GM23338 (cell line): ENCODE data around the gene ABCD2. TPM values are rescaled to one million over a fixed set of nuclear protein-coding genes. Genes with fewer than 3 reads are reported as not detected.
A peak's percentile ranks its signal among the peaks of the same experiment; 100 is the strongest.

Source experiments
- ATAC-seq: fragments of 200-7000 bp; cut with Tn5 transposase; 3 replicates; pipeline ENCODE4 v1.9.1; 2020
- DNase-seq: peaks from one replicate; pipeline ENCODE4 v3.0.0-alpha.2; 2015; ENCODE audit warnings: low spot score
- H2AFZ ChIP-seq: fragments of 200-600 bp; sonication (generic); 2 replicates; pipeline ENCODE4 v1.8.0; 2016; ENCODE audit warnings: antibody characterized with exemption, mild to moderate bottlenecking, moderate library complexity
- H3F3A ChIP-seq: fragments of 200-600 bp; sonication (generic); replicated peaks from 2 replicates; pipeline ENCODE4 v1.8.0; 2017; ENCODE audit warnings: antibody characterized with exemption, mixed run types, low read depth
- H3K27ac ChIP-seq: fragments of 200-600 bp; sonication (generic); 2 replicates; pipeline ENCODE4 v1.6.1; 2016; ENCODE audit warnings: low read depth
- H3K27me3 ChIP-seq: fragments of 200-600 bp; sonication (generic); 2 replicates; pipeline ENCODE4 v1.8.0; 2016; ENCODE audit warnings: mild to moderate bottlenecking, mixed run types, moderate library complexity; ENCODE audit not compliant: insufficient read depth
- H3K36me3 ChIP-seq: fragments of 200-600 bp; sonication (generic); 2 replicates; pipeline ENCODE4 v1.8.0; 2016; ENCODE audit warnings: mild to moderate bottlenecking; ENCODE audit not compliant: insufficient read depth
- H3K4me1 ChIP-seq: fragments of 200-600 bp; sonication (generic); 2 replicates; pipeline ENCODE4 v1.8.0; 2016; ENCODE audit warnings: mild to moderate bottlenecking, moderate library complexity; ENCODE audit not compliant: insufficient read depth
- H3K4me2 ChIP-seq: fragments of 200-600 bp; sonication (generic); 2 replicates; pipeline ENCODE4 v1.7.1; 2017; ENCODE audit warnings: mixed run types
- H3K4me3 ChIP-seq: fragments of 200-600 bp; sonication (generic); 2 replicates; pipeline ENCODE4 v1.6.1; 2016; ENCODE audit warnings: mixed run types
- H3K79me2 ChIP-seq: fragments of 200-600 bp; sonication (generic); replicated peaks from 2 replicates; pipeline ENCODE4 v1.8.0; 2017; ENCODE audit warnings: mild to moderate bottlenecking; ENCODE audit not compliant: insufficient read depth
- H3K9me2 ChIP-seq: fragments of 200-600 bp; sonication (generic); 2 replicates; pipeline ENCODE4 v1.8.0; 2017; ENCODE audit not compliant: insufficient read depth
- H4K20me1 ChIP-seq: fragments of 200-600 bp; sonication (generic); replicated peaks from 2 replicates; pipeline ENCODE4 v1.8.0; 2017; ENCODE audit warnings: mild to moderate bottlenecking; ENCODE audit not compliant: insufficient read depth
- H3K27ac Mint-ChIP-seq: 2 replicates; pipeline ENCODE4 v1.8.0; 2020; ENCODE audit warnings: inconsistent platforms, mild to moderate bottlenecking, moderate library complexity, mixed read lengths
- H3K27me3 Mint-ChIP-seq: 3 replicates; pipeline ENCODE4 v1.8.0; 2022; ENCODE audit warnings: low read depth, mild to moderate bottlenecking, moderate library complexity, mixed read lengths, inconsistent platforms; ENCODE audit not compliant: insufficient read depth, poor library complexity
- H3K36me3 Mint-ChIP-seq: 3 replicates; pipeline ENCODE4 v1.8.0; 2021; ENCODE audit warnings: low read depth, mild to moderate bottlenecking, inconsistent platforms, moderate library complexity, mixed read lengths
- H3K4me1 Mint-ChIP-seq: 3 replicates; pipeline ENCODE4 v1.8.0; 2020; ENCODE audit warnings: mild to moderate bottlenecking, inconsistent platforms, mixed read lengths
- H3K4me3 Mint-ChIP-seq: 3 replicates; pipeline ENCODE4 v1.8.0; 2021; ENCODE audit warnings: moderate library complexity, mild to moderate bottlenecking, inconsistent platforms, mixed read lengths
- H3K9me3 Mint-ChIP-seq: 3 replicates; pipeline ENCODE4 v1.8.0; 2020; ENCODE audit warnings: moderate library complexity, mild to moderate bottlenecking, inconsistent platforms, mixed read lengths
- CREB1 ChIP-seq: fragments of 250-450 bp; sonication (Bioruptor Pico); IDR thresholded peaks from 2 replicates; pipeline ENCODE4 v1.5.0; 2020; ENCODE audit warnings: low read depth, mild to moderate bottlenecking, moderate library complexity
- NANOG ChIP-seq: IDR thresholded peaks from 2 replicates; pipeline ENCODE4 v1.6.1; 2016; ENCODE audit warnings: antibody characterized with exemption, borderline replicate concordance
- STAT1 ChIP-seq: IDR thresholded peaks from one replicate; pipeline ENCODE4 v1.6.1; 2016; ENCODE audit warnings: antibody characterized with exemption; ENCODE audit not compliant: unreplicated experiment
- ZNF114 ChIP-seq: fragments of 250-450 bp; sonication (Bioruptor Pico); IDR thresholded peaks from 2 replicates; pipeline ENCODE4 v1.5.0; 2020; ENCODE audit warnings: mild to moderate bottlenecking, moderate library complexity
- polyA plus RNA-seq: library from polyadenylated mRNA; unstranded; fragments of >200 nt; fragmentation: Nextera tagmentation; extraction: Ambion mirVana; gene quantifications from 2 replicates; pipeline ENCODE4 v1.2.1, GENCODE V29; 2016
- total RNA-seq: library from RNA; depleted of rRNA; stranded (reverse); fragments of >200 nt; shearing (Covaris generic); gene quantifications from 2 replicates; pipeline ENCODE4 v1.2.3, GENCODE V29; 2014
- TF ChIP-seq, protein P1 (sequence below): IDR thresholded peaks from 2 replicates; pipeline ENCODE4 v1.6.1; 2016; ENCODE audit warnings: antibody characterized with exemption
- TF ChIP-seq, protein P2 (sequence below): fragments of 250-450 bp; sonication (Bioruptor Pico); IDR thresholded peaks from 2 replicates; pipeline ENCODE4 v1.5.0; 2020; ENCODE audit warnings: mild to moderate bottlenecking, moderate library complexity
- TF ChIP-seq, protein P3 (sequence below), 2 experiments: fragments of 200-600 bp in 1 of 2; sonication (generic) in 1 of 2; conservative IDR thresholded peaks; 2 replicates each; pipeline versions ENCODE4 v1.5.1 to v1.6.1; 2016 to 2017; ENCODE audit warnings: antibody characterized with exemption in 2 of 2, low read depth in 2 of 2, mild to moderate bottlenecking in 2 of 2, moderate library complexity in 1 of 2

ABCD2 gene
- total and polyA plus RNA-seq, 2 experiments from 2014 or later, result not detected

DNA sequence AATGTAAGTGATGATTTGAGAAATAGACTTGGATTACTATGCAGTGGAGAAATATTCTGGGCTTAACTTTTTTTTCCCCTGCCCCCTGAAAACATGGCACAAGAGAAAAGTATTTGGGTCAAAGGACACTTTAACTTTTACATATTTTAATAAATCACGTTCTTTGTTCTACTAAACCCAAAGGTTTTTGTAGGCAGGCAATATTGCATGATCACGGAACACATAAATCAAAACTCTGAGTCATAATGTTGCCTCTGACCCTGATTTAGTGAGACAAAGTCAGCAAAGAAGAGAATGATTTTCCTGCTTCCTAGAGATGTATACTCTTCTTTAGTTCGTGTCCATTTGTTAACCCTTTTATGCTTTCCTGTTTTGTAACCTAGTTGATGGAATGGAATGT, 38.0 kb downstream of the ABCD2 start (continued):
- no peak for TF ChIP-seq NANOG
- no peak for TF ChIP-seq STAT1
- TF ChIP-seq CREB1, result no peak

DNA sequence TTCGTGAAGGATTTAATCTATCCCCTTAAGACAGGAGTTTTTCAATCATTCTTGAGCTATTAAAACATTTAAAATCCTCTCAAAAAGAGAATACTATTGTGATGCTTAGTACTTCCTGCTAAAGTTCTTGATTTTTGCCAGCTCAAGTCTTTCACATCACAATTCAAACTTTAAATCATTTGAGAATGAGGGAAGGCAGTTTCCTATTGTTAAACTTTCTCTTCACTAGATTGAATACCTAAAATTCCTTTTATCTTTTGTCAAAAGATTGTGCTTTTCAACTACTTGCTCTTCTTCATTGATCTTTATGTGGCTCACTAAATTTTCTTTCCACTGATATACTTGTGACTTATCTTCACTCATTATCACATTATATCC, 44.1 kb downstream of the ABCD2 start:
- Histone ChIP-seq H3K9me2 (no peaks in the 10 kb centered on the region), H3K79me2 (no peaks in the 10 kb centered on the region), H3K4me3 (no peak overlapping the region), H3K4me2 (peak overlapping the region; percentile 41), H3F3A (no peaks in the 10 kb centered on the region), H3K4me1 (peaks cover 25% of the 10 kb centered on the region), H4K20me1 (no peaks in the 10 kb centered on the region), H3K27ac (peak overlapping the region; percentile 9; the same call in 1 of the 2 replicates), H3K36me3 (no peaks in the 10 kb centered on the region), H3K27me3 (no peaks in the 10 kb centered on the region), H2AFZ (no peak overlapping the region)
- ATAC-seq (no peak), DNase-seq (peak; percentile 57)
- TF ChIP-seq, protein P1, sequence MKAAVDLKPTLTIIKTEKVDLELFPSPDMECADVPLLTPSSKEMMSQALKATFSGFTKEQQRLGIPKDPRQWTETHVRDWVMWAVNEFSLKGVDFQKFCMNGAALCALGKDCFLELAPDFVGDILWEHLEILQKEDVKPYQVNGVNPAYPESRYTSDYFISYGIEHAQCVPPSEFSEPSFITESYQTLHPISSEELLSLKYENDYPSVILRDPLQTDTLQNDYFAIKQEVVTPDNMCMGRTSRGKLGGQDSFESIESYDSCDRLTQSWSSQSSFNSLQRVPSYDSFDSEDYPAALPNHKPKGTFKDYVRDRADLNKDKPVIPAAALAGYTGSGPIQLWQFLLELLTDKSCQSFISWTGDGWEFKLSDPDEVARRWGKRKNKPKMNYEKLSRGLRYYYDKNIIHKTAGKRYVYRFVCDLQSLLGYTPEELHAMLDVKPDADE, result no peak
- TF ChIP-seq ZNF114 (CRISPR knock-in tag) (no peak), NANOG (peak; percentile 39; the same call in 1 of the 2 replicates)
- peaks cover 1% of the 10 kb centered on the region for H3K27me3 Mint-ChIP-seq
- H3K36me3 Mint-ChIP-seq, result peaks cover 3% of the 10 kb centered on the region; the same call in 2 of the 3 replicates
- H3K4me1 Mint-ChIP-seq, result peaks cover 19% of the 10 kb centered on the region
- no peak overlapping the region for H3K4me3 Mint-ChIP-seq
- peak overlapping the region; percentile 52 for H3K27ac Mint-ChIP-seq
- H3K9me3 Mint-ChIP-seq, result peaks cover 4% of the 10 kb centered on the region; the same call in 1 of the 3 replicates

DNA sequence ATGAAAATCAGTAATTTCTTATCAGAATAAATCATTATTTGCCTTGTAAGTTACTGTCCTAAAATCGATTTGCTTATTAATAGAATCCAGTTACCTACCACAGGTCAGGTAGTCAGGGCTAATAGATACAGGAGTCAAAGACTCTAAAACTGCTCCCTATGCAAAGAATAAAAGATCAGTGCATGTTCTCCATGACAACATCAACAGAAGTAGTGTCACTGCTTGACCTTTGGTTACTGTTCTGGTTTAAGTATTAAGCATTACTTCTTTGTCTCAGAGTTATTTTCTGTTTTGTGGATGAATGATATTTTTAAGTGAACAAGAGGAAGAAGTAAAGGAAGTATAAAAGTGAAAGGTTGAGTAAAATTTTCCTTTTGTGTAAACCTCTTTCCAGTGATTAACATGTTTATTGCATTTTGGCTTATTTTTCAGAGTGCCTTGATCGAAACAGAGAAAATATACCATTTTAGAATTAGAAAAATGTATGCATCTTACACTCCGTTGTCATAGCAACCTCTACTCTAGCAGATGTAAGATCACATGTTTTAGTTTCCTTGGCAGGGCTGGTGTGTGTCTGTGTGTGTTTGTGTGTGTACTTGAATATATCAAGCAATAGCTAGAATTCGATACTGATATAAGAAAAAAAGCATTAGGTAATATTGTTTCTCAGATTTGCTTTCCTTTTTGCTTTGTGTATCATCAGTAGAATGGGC, 44.7 kb downstream of the ABCD2 start:
- Histone ChIP-seq H3K4me2 (peak overlapping the region; percentile 41), H3K27ac (peak overlapping the region; percentile 9; the same call in 1 of the 2 replicates)
- TF ChIP-seq, protein P2, sequence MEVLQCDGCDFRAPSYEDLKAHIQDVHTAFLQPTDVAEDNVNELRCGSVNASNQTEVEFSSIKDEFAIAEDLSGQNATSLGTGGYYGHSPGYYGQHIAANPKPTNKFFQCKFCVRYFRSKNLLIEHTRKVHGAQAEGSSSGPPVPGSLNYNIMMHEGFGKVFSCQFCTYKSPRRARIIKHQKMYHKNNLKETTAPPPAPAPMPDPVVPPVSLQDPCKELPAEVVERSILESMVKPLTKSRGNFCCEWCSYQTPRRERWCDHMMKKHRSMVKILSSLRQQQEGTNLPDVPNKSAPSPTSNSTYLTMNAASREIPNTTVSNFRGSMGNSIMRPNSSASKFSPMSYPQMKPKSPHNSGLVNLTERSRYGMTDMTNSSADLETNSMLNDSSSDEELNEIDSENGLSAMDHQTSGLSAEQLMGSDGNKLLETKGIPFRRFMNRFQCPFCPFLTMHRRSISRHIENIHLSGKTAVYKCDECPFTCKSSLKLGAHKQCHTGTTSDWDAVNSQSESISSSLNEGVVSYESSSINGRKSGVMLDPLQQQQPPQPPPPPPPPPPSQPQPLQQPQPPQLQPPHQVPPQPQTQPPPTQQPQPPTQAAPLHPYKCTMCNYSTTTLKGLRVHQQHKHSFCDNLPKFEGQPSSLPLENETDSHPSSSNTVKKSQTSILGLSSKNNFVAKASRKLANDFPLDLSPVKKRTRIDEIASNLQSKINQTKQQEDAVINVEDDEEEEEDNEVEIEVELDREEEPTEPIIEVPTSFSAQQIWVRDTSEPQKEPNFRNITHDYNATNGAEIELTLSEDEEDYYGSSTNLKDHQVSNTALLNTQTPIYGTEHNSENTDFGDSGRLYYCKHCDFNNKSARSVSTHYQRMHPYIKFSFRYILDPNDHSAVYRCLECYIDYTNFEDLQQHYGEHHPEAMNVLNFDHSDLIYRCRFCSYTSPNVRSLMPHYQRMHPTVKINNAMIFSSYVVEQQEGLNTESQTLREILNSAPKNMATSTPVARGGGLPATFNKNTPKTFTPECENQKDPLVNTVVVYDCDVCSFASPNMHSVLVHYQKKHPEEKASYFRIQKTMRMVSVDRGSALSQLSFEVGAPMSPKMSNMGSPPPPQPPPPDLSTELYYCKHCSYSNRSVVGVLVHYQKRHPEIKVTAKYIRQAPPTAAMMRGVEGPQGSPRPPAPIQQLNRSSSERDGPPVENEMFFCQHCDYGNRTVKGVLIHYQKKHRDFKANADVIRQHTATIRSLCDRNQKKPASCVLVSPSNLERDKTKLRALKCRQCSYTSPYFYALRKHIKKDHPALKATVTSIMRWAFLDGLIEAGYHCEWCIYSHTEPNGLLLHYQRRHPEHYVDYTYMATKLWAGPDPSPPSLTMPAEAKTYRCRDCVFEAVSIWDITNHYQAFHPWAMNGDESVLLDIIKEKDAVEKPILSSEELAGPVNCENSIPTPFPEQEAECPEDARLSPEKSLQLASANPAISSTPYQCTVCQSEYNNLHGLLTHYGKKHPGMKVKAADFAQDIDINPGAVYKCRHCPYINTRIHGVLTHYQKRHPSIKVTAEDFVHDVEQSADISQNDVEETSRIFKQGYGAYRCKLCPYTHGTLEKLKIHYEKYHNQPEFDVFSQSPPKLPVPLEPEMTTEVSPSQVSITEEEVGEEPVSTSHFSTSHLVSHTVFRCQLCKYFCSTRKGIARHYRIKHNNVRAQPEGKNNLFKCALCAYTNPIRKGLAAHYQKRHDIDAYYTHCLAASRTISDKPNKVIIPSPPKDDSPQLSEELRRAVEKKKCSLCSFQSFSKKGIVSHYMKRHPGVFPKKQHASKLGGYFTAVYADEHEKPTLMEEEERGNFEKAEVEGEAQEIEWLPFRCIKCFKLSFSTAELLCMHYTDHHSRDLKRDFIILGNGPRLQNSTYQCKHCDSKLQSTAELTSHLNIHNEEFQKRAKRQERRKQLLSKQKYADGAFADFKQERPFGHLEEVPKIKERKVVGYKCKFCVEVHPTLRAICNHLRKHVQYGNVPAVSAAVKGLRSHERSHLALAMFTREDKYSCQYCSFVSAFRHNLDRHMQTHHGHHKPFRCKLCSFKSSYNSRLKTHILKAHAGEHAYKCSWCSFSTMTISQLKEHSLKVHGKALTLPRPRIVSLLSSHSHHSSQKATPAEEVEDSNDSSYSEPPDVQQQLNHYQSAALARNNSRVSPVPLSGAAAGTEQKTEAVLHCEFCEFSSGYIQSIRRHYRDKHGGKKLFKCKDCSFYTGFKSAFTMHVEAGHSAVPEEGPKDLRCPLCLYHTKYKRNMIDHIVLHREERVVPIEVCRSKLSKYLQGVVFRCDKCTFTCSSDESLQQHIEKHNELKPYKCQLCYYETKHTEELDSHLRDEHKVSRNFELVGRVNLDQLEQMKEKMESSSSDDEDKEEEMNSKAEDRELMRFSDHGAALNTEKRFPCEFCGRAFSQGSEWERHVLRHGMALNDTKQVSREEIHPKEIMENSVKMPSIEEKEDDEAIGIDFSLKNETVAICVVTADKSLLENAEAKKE, result no peak
- TF ChIP-seq, protein P3, sequence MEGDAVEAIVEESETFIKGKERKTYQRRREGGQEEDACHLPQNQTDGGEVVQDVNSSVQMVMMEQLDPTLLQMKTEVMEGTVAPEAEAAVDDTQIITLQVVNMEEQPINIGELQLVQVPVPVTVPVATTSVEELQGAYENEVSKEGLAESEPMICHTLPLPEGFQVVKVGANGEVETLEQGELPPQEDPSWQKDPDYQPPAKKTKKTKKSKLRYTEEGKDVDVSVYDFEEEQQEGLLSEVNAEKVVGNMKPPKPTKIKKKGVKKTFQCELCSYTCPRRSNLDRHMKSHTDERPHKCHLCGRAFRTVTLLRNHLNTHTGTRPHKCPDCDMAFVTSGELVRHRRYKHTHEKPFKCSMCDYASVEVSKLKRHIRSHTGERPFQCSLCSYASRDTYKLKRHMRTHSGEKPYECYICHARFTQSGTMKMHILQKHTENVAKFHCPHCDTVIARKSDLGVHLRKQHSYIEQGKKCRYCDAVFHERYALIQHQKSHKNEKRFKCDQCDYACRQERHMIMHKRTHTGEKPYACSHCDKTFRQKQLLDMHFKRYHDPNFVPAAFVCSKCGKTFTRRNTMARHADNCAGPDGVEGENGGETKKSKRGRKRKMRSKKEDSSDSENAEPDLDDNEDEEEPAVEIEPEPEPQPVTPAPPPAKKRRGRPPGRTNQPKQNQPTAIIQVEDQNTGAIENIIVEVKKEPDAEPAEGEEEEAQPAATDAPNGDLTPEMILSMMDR (conservative IDR thresholded peaks at IDR 0.05; ENCODE audit: low read depth in 2 of 2), result no peak

More for the DNA sequence above, 44.7 kb downstream of the ABCD2 start:
- H4K20me1 ChIP-seq, result no peaks in the 10 kb centered on the region
- H3K4me3 ChIP-seq, result no peak overlapping the region
- peaks cover 10% of the 10 kb centered on the region for H3K9me3 Mint-ChIP-seq
- H3K4me1 ChIP-seq, result peaks cover 25% of the 10 kb centered on the region
- H3K9me2 ChIP-seq, result no peaks in the 10 kb centered on the region
- DNase-seq (peak; percentile 34), ATAC-seq (peak; percentile 36; the same call in 2 of the 3 replicates)
- no peaks in the 10 kb centered on the region for H3K79me2 ChIP-seq
- no peaks in the 10 kb centered on the region for H3F3A ChIP-seq
- no peak overlapping the region for H2AFZ ChIP-seq
- no peaks in the 10 kb centered on the region for H3K27me3 ChIP-seq
- H3K27ac Mint-ChIP-seq, result peak overlapping the region; percentile 52
- H3K4me1 Mint-ChIP-seq, result peaks cover 19% of the 10 kb centered on the region
- peaks cover 1% of the 10 kb centered on the region for H3K27me3 Mint-ChIP-seq
- H3K36me3 ChIP-seq, result no peaks in the 10 kb centered on the region
- H3K36me3 Mint-ChIP-seq, result peaks cover 7% of the 10 kb centered on the region; the same call in 2 of the 3 replicates
- no peak overlapping the region for H3K4me3 Mint-ChIP-seq
